ENCODE results near the gene TMEM151B.
"Not testable (repeated sequence)": the region's sequence is repeated elsewhere in the genome, so short reads cannot be mapped to it uniquely, and the experiment has no call there.

Gene TMEM151B

GRCh38 chr6:44228433-44228832, 41.8 kb upstream of the TMEM151B start:
- DNase-seq (ENCODE audit: low read depth): no peak
- in situ Hi-C loops (cut with HindIII; ENCODE audit: low sequenced_read_pairs): no loop called here
- TF ChIP-seq CTCF (IDR thresholded peaks at IDR 0.05; ENCODE audit: low read depth, low read length, missing control alignments): no peak
- H3K4me3 ChIP-seq (ENCODE audit: low read depth, low read length): no peak overlapping the region

- in situ Hi-C loops (cut with HindIII; ENCODE audit: low sequenced_read_pairs): no loop called here
- H3K4me3 ChIP-seq (ENCODE audit: low read depth, low read length): no peak overlapping the region
- DNase-seq (ENCODE audit: low read depth): no peak
- TF ChIP-seq CTCF (IDR thresholded peaks at IDR 0.05; ENCODE audit: low read depth, low read length, missing control alignments): no peak
Observed at GRCh38 chr6:44228836-44229235, 41.4 kb upstream of the TMEM151B start.

GRCh38 chr6:44229376-44230033, 40.7 kb upstream of the TMEM151B start:
- DNase-seq (ENCODE audit: low read depth): no peak
- H3K4me3 ChIP-seq (ENCODE audit: low read depth, low read length): no peak overlapping the region
- no peak for TF ChIP-seq CTCF (IDR thresholded peaks at IDR 0.05; ENCODE audit: low read depth, low read length, missing control alignments)
- in situ Hi-C loops (cut with HindIII; ENCODE audit: low sequenced_read_pairs): no loop called here

- TF ChIP-seq CTCF (IDR thresholded peaks at IDR 0.05; ENCODE audit: low read depth, low read length, missing control alignments): no peak
- no peak for DNase-seq (ENCODE audit: low read depth)
- in situ Hi-C loops (cut with HindIII; ENCODE audit: low sequenced_read_pairs): no loop called here
- H3K4me3 ChIP-seq (ENCODE audit: low read depth, low read length): no peak overlapping the region
Observed at GRCh38 chr6:44230034-44230675, 40.1 kb upstream of the TMEM151B start.

GRCh38 chr6:44231426-44231825, 38.8 kb upstream of the TMEM151B start:
- in situ Hi-C loops (cut with HindIII; ENCODE audit: low sequenced_read_pairs); H3K4me3 ChIP-seq (ENCODE audit: low read depth, low read length); DNase-seq (ENCODE audit: low read depth): not testable (repeated sequence)

GRCh38 chr6:44232676-44233566, 37.3 kb upstream of the TMEM151B start:
- no peak for TF ChIP-seq CTCF (IDR thresholded peaks at IDR 0.05; ENCODE audit: low read depth, low read length, missing control alignments)
- no peak for DNase-seq (ENCODE audit: low read depth)
- in situ Hi-C loops (cut with HindIII; ENCODE audit: low sequenced_read_pairs): no loop called here
- H3K4me3 ChIP-seq (ENCODE audit: low read depth, low read length): no peak overlapping the region
